HG02973 (cell line): Measurements from ENCODE around the gene SORT1.

Experiments
- ATAC-seq: cut with Tn5 transposase; IDR thresholded peaks from one replicate; pipeline ENCODE4 v1.9.1; 2021; ENCODE audit warnings: moderate library complexity; ENCODE audit not compliant: unreplicated experiment

The SORT1 gene

GRCh38 chr1:109277434-109278204 is 120.1 kb downstream of the SORT1 start:
- ATAC-seq: no peak

DNA sequence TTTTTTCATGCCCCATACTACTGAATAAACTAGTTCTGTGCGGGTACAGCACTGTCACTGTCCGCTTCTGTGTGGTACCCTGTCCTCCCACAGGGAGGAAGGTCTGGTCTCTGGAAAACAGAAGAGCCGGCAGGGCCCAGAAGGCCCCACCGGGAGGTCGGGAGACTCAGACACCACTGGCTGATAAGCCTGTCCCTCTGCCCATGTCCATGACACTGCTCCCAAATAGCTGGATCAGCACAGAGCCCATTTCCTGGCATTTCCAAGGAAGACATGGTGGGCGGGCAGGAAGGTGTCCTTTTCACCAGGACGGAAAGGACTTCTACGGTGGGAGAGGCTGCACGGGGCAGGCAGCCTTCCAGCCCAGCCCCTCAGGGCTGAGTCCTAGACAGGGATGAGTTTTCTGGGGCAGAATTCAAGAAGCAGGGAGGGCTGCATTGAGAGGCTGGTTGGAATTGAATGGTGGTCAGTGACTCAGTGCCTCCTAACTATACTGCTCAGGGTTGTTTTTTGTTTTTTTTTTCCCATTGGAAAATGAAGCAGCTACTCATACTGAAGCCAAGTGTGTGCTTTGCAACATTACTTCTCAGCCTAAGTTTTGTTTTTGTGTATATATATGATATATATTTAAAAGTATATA is 121.9 kb downstream of the SORT1 start:
- ATAC-seq: no peak

- ATAC-seq: no peak
Measured at GRCh38 chr1:109274533-109275476, 122.9 kb downstream of the SORT1 start.

DNA sequence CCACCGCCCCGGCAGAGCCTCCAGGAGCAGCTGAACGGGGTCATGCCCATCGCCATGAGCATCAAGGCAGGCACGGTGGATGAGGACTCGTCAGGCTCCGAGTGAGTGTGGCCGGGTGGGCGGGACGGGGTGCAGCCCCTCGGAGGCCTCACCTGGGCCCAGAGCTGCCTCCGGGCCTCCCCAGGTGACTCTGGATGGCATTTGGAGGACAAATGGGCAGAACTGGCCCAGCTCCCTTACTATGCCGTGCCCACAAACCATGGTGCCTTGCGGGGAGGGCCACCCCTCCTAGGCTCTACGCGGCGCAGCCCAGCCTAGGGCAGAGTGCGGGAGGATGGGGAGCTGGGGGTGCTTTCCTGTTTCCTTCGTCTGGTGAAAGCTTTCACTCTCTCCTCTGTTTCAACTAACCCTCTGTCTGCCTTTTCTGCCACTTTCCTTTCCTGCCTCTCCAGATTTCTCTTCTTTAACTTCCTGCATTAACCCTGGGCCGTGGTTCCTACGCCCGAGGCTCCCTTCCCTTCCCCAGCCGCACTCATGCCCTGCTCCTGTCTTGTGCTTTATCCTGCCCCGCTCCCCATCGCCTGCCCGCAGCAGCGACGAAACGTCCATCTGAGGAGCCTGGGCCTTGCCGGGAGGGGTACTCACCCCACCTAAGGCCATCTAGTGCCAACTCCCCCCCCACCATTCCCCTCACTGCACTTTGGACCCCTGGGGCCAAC is 124.0 kb downstream of the SORT1 start:
- no peak for ATAC-seq

- no peak for ATAC-seq
Measured at GRCh38 chr1:109272831-109273547, 124.7 kb downstream of the SORT1 start.

DNA sequence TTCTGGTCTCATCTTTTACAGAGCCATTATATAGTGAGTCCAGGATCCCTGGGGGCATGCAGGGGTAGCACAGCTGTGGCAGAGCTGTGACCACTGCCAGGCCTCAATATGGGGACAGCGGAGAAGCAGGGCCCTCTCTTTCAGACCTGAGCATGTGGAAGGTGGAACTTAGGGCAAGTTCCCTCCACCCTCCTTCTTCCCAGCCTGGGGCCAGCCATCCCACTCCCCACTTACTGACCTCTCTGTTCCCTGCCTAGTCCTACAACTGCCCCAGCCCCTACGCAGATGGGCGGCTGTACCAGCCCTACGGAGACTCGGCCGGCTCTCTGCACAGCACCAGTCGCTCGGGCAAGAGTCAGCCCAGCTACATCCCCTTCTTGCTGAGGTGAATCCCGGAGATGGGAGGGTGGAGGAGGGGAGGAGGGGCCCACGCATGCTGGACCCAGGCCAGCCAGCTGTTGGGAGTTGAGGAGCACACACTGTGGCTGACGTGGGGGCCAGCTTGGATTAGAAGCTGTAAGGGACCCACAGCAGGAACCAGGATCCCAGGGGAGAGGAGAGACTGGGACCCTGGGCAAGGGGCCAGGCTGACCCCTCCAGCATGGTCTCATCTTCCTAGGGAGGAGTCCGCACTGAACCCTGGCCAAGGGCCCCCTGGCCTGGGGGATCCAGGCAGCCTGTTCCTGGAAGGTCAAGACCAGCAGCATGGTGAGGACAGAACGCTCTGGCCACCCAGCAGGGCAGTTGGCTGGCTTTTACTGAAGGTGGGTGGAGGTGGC is 125.5 kb downstream of the SORT1 start:
- ATAC-seq: no peak

- ATAC-seq: no peak
Measured at GRCh38 chr1:109271458-109271857, 126.3 kb downstream of the SORT1 start.

GRCh38 chr1:109270623-109271317 is 126.9 kb downstream of the SORT1 start:
- no peak for ATAC-seq

DNA sequence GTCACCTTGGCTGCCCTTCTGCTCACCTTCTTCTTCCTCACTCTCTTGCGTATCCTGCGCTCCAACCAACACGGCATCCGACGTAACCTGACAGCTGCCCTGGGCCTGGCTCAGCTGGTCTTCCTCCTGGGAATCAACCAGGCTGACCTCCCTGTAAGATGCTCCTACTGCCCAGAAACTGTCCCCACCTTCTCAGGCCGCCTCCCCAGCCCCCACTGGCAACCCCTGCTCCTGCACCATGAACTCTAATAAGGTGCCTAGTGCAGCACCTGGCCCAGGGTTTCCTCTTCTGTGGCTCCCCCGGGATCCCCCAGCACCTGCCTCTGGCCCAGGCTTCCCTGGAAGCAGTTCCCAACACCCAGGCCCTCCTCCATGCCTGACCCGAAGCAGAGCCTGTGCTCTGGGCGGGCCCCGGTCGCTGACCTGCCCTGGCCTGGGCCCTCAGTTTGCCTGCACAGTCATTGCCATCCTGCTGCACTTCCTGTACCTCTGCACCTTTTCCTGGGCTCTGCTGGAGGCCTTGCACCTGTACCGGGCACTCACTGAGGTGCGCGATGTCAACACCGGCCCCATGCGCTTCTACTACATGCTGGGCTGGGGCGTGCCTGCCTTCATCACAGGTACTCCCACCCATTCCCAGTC is 127.6 kb downstream of the SORT1 start:
- no peak for ATAC-seq

- ATAC-seq: no peak
Measured at GRCh38 chr1:109269212-109269980, 128.3 kb downstream of the SORT1 start.

- ATAC-seq: no peak
Measured at GRCh38 chr1:109268431-109269211, 129.1 kb downstream of the SORT1 start.

DNA sequence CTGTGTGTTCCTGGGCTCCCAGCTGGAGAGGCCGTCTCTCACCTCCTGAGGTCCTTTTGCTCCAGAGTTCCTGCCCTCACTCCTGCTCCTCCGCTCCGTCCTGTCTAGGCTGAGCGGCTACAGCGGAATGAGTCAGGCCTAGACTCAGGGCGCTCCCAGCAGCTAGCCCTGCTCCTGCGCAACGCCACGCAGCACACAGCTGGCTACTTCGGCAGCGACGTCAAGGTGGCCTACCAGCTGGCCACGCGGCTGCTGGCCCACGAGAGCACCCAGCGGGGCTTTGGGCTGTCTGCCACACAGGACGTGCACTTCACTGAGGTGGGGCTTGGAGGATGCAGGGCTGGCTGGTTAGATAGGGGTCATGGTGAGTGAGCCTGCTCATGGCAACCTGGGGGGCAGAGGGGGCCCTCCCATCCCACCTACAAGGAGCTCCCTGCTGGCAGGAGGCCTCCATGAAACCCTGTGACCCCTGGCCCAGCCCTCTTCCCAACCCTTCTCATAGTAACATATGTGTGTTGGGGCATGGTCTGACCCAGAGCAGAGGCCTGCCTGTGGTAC is 129.9 kb downstream of the SORT1 start:
- no peak for ATAC-seq

DNA sequence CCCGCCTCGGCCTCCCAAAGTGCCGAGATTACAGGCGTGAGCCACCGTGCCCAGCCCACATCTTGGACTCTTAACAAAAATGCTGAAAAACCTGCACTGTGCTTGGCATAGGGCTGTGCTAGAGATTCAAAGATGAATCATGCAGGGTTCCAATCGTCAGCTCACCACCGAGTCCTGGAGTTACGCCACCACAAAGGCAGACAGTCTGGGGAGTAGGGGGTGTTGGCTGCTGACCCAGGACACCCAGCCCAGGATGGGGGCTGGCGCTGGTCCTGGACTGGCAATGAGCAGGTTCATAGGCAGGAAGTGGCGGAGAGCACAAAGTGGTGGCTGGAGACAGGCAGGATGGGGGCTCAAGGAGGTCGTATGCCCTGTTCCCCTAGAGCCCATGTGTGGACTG is 130.8 kb downstream of the SORT1 start:
- ATAC-seq: no peak

- ATAC-seq: no peak
Measured at GRCh38 chr1:109265741-109266330, 131.9 kb downstream of the SORT1 start.

GRCh38 chr1:109265016-109265415 is 132.7 kb downstream of the SORT1 start:
- ATAC-seq: no peak

DNA sequence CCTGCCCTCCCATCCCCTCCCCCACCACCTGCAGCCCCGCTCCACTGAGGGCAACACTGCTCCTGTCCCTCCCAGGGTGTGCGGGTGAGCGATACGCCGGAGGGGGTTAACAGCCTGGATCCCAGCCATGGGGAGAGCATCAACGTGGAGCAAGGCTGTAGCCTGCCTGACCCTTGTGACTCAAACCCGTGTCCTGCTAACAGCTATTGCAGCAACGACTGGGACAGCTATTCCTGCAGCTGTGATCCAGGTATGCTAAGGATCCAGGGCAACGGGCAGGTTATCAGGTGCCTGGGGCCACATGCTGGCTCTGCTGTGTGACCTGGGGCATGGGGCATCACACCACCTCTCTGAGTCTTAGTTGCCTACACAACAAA is 133.4 kb downstream of the SORT1 start:
- no peak for ATAC-seq
